ENCODE measurements around the gene EFCAB6.

The EFCAB6 gene

GRCh38 chr22:43743131-43743530 is 69.0 kb downstream of the EFCAB6 start:
- DNase-seq (ENCODE audit: extremely low read depth, low read depth), result no peak
- TF ChIP-seq, protein P1, sequence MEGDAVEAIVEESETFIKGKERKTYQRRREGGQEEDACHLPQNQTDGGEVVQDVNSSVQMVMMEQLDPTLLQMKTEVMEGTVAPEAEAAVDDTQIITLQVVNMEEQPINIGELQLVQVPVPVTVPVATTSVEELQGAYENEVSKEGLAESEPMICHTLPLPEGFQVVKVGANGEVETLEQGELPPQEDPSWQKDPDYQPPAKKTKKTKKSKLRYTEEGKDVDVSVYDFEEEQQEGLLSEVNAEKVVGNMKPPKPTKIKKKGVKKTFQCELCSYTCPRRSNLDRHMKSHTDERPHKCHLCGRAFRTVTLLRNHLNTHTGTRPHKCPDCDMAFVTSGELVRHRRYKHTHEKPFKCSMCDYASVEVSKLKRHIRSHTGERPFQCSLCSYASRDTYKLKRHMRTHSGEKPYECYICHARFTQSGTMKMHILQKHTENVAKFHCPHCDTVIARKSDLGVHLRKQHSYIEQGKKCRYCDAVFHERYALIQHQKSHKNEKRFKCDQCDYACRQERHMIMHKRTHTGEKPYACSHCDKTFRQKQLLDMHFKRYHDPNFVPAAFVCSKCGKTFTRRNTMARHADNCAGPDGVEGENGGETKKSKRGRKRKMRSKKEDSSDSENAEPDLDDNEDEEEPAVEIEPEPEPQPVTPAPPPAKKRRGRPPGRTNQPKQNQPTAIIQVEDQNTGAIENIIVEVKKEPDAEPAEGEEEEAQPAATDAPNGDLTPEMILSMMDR (IDR thresholded peaks at IDR 0.05; ENCODE audit: low read depth, low read length, missing control alignments), result peak; percentile 36
- no peak overlapping the region for H3K4me3 ChIP-seq (replicated peaks; ENCODE audit: low read depth, low read length)

GRCh38 chr22:43742154-43742950 is 69.8 kb downstream of the EFCAB6 start:
- no peak overlapping the region for H3K4me3 ChIP-seq (replicated peaks; ENCODE audit: low read depth, low read length)
- no peak for DNase-seq (ENCODE audit: extremely low read depth, low read depth)
- TF ChIP-seq, protein P1 (IDR thresholded peaks at IDR 0.05; ENCODE audit: low read depth, low read length, missing control alignments), result no peak

GRCh38 chr22:43740587-43741270 is 71.4 kb downstream of the EFCAB6 start:
- H3K4me3 ChIP-seq (replicated peaks; ENCODE audit: low read depth, low read length), result no peak overlapping the region
- no peak for DNase-seq (ENCODE audit: extremely low read depth, low read depth)

DNA sequence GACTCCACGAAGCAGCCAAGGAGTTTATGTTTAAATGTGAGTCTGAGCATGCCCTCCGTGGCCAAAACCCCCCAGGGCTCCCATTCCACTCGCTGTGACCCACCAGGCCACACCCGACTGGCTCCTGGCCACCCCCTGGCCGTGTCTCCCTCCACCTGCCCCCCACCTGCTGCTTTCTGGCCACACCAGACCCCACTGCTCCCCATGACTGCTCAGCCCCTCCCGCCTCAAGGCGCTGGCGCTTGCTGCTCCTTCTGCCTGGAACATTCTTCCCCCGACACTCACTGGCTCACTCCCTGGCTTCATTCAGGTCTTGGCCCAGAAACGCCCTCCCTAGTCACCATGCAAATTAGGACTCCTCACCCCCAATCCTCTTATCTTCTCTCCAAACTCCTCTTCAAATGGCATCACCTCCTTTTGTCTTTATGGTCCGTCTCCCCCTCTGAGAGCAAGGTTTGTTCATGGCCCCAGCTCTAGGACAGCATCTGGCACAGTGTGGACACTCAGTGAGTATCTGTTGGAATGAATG is 72.2 kb downstream of the EFCAB6 start:
- TF ChIP-seq, protein P1 (IDR thresholded peaks at IDR 0.05; ENCODE audit: low read depth, low read length, missing control alignments), result no peak
- DNase-seq (ENCODE audit: extremely low read depth, low read depth), result no peak
- no peak overlapping the region for H3K4me3 ChIP-seq (replicated peaks; ENCODE audit: low read depth, low read length)

More at GRCh38 chr22:43740587-43741270, 71.4 kb downstream of the EFCAB6 start:
- TF ChIP-seq, protein P1 (IDR thresholded peaks at IDR 0.05; ENCODE audit: low read depth, low read length, missing control alignments), result no peak

GRCh38 chr22:43737150-43737828 is 74.8 kb downstream of the EFCAB6 start:
- TF ChIP-seq, protein P1 (IDR thresholded peaks at IDR 0.05; ENCODE audit: low read depth, low read length, missing control alignments), result no peak
- no peak for DNase-seq (ENCODE audit: extremely low read depth, low read depth)
- H3K4me3 ChIP-seq (replicated peaks; ENCODE audit: low read depth, low read length), result no peak overlapping the region

- TF ChIP-seq, protein P1 (IDR thresholded peaks at IDR 0.05; ENCODE audit: low read depth, low read length, missing control alignments), result no peak
These were observed 75.5 kb downstream of the EFCAB6 start for GRCh38 chr22:43736651-43737050.

More at GRCh38 chr22:43736651-43737050, 75.5 kb downstream of the EFCAB6 start:
- no peak for DNase-seq (ENCODE audit: extremely low read depth, low read depth)
- no peak overlapping the region for H3K4me3 ChIP-seq (replicated peaks; ENCODE audit: low read depth, low read length)
